K562 (cell line): Measurements from ENCODE around the gene RASGRP4. TPM values are rescaled to one million over a fixed set of nuclear protein-coding genes. Genes with fewer than 3 reads are reported as not detected.

Experiments used
- ATAC-seq: fragments of 200-7000 bp; cut with Tn5 transposase; 3 replicates; pipeline ENCODE4 v1.9.1; 2020; ENCODE audit warnings: moderate library complexity
- BruUV-seq: library from RNA; stranded (reverse); fragments of 400-500 nt; replicated peaks from 2 replicates; lab custom pipeline; 2021; lab: Mats Ljungman, UMichigan
- CTCF ChIA-PET: fragments of 300-600 bp; formaldehyde crosslinking; extraction: SDS; loops from one replicate; lab custom pipeline; 2021; ENCODE audit warnings: low intra/inter-chr PET ratio; lab: Yijun Ruan, JAX
- POLR2A ChIA-PET: fragments of 300-600, 350-650 bp; sonication (Branson Sonifier 250); formaldehyde crosslinking; extraction: SDS; loops from one replicate; lab custom pipeline; 2021; ENCODE audit warnings: antibody characterized with exemption, inconsistent platforms; lab: Yijun Ruan, JAX
- DNase-seq, 4 experiments: peaks; one replicate each; pipeline versions ENCODE4 v3.0.0 to v3.0.0-alpha.2; 2011 to 2018; ENCODE audit warnings: low spot score in 3 of 4, mixed read lengths in 3 of 4; ENCODE audit errors: extremely low read depth in 1 of 4
- FAIRE-seq: peaks from 2 replicates; lab custom pipeline; 2011; peaks lifted over from hg19 to GRCh38; lab: Jason Lieb, UNC
- H2AFZ ChIP-seq: 2 replicates; pipeline ENCODE4 v1.6.0; 2011; ENCODE audit warnings: low read depth, low read length, control low read depth, inconsistent platforms
- H3K27ac ChIP-seq: fragments of 200-600 bp; 3 replicates; pipeline ENCODE4 v1.8.0; 2011; ENCODE audit warnings: low read depth, mild to moderate bottlenecking, control low read depth, inconsistent platforms, low read length, moderate library complexity, mixed read lengths; ENCODE audit errors: extremely low read depth
- H3K27me3 ChIP-seq, 2 experiments: fragments of 300-600 bp in 1 of 2; 2 replicates in 1 of 2; 3 replicates in 1 of 2; pipeline versions ENCODE4 v1.6.0 to v1.8.0; 2011; ENCODE audit warnings: inconsistent platforms in 2 of 2, low read length in 2 of 2, mild to moderate bottlenecking in 1 of 2, mixed read lengths in 1 of 2, moderate library complexity in 1 of 2; ENCODE audit not compliant: control insufficient read depth in 2 of 2, insufficient read depth in 2 of 2
- H3K36me3 ChIP-seq: fragments of 300-600 bp; 3 replicates; pipeline ENCODE4 v1.8.0; 2011; ENCODE audit warnings: mild to moderate bottlenecking, low read length, inconsistent platforms; ENCODE audit not compliant: control insufficient read depth, insufficient read depth
- H3K4me1 ChIP-seq, 2 experiments: fragments of 200-600 bp in 1 of 2; replicated peaks in 1 of 2; 2 replicates in 1 of 2; 3 replicates in 1 of 2; pipeline versions ENCODE4 v1.5.1 to v1.8.0; 2011; ENCODE audit warnings: inconsistent platforms in 2 of 2, low read length in 2 of 2, mild to moderate bottlenecking in 1 of 2, mixed read lengths in 1 of 2, moderate library complexity in 1 of 2; ENCODE audit not compliant: control insufficient read depth in 2 of 2, insufficient read depth in 2 of 2
- H3K4me2 ChIP-seq: 2 replicates; pipeline ENCODE4 v1.6.1; 2011; ENCODE audit warnings: low read length, control low read depth, inconsistent platforms, mixed read lengths; ENCODE audit not compliant: insufficient read depth
- H3K4me3 ChIP-seq: fragments of 200-600 bp; sonication (generic), shearing (Covaris generic); 2 replicates; pipeline ENCODE4 v1.5.1; 2016; ENCODE audit warnings: control low read depth, inconsistent platforms
- H3K79me2 ChIP-seq: fragments of 200-600 bp; 3 replicates; pipeline ENCODE4 v1.8.0; 2011; ENCODE audit warnings: low read length, inconsistent platforms; ENCODE audit not compliant: control insufficient read depth, insufficient read depth
- H3K9ac ChIP-seq, 2 experiments: 2 replicates each; pipeline versions ENCODE4 v1.6.0 to v1.6.1; 2011; ENCODE audit warnings: low read depth in 2 of 2, low read length in 2 of 2, control low read depth in 1 of 2, inconsistent platforms in 1 of 2, mild to moderate bottlenecking in 1 of 2, mixed read lengths in 1 of 2; ENCODE audit not compliant: insufficient read depth in 1 of 2
- H3K9me1 ChIP-seq: one replicate; pipeline ENCODE4 v1.6.0; 2011; ENCODE audit warnings: inconsistent platforms, mild to moderate bottlenecking, low read length, moderate library complexity; ENCODE audit not compliant: control insufficient read depth, insufficient read depth
- H3K9me3 ChIP-seq: replicated peaks from 2 replicates; pipeline ENCODE4 v1.5.1; 2011; ENCODE audit warnings: low read depth, low read length, inconsistent platforms; ENCODE audit not compliant: control insufficient read depth, insufficient read depth
- H4K20me1 ChIP-seq: replicated peaks from 2 replicates; pipeline ENCODE4 v1.6.1; 2011; ENCODE audit warnings: low read length, inconsistent platforms, mixed read lengths; ENCODE audit not compliant: control insufficient read depth, insufficient read depth
- MCM7 ChIP-seq, 2 experiments: fragments of 450-650 bp; IDR thresholded peaks; 2 replicates each; pipeline ENCODE4 v1.6.1; 2016 to 2018
- POLR3A ChIP-seq: IDR thresholded peaks from 2 replicates; pipeline ENCODE4 v1.6.1; 2011; ENCODE audit warnings: borderline replicate concordance, mild to moderate bottlenecking, moderate library complexity; ENCODE audit not compliant: insufficient read length, insufficient read depth; ENCODE audit errors: extremely low read depth
- RBM25 ChIP-seq: fragments of 200-400 bp; formaldehyde crosslinking; IDR thresholded peaks from 2 replicates; pipeline ENCODE4 v1.6.1; 2018; ENCODE audit warnings: low read length, low read depth, moderate library complexity; ENCODE audit not compliant: severe bottlenecking
- ZNF121 ChIP-seq: sonication (generic); formaldehyde crosslinking; conservative IDR thresholded peaks from 2 replicates; pipeline ENCODE4 v1.8.0; 2022; ENCODE audit warnings: missing genetic modification reagents
- WGBS: fragments of 100-300 bp; shearing (Covaris generic); methylation state at CpG from one replicate; pipeline ENCODE4 v1.1.6; 2016; ENCODE audit warnings: low coverage, mixed read lengths; ENCODE audit not compliant: insufficient coverage; ENCODE audit errors: missing lambda C conversion rate; 5-methylcytosine and 5-hydroxymethylcytosine counted together
- in situ Hi-C: fragments of 300-500 bp; cut with MboI; formaldehyde crosslinking; loops from 4 replicates; pipeline ENCODE4 v1.15.0; 2018; ENCODE audit warnings: inconsistent platforms, mixed read lengths
- intact Hi-C: fragments of 100-400 bp; cut with micrococcal nuclease; formaldehyde crosslinking; loops from 2 replicates; pipeline ENCODE4 v1.14.2; 2022
- polyA plus RNA-seq, 8 experiments: library from polyadenylated mRNA; depleted of rRNA in 4 of 8; stranded (reverse) in 5 of 8; unstranded in 3 of 8; fragments of >200 nt; fragmentation: Nextera tagmentation in 2 of 8; fragmentation: Illumina TruSeq in 1 of 8; extraction: Ambion mirVana in 2 of 8; extraction: Trizol in 1 of 8; gene quantifications; 2 replicates each; pipeline versions ENCODE4 v1.2.1 to v1.2.3, GENCODE V29; 2011 to 2014; ENCODE audit warnings: inconsistent platforms in 1 of 8, missing spikeins in 1 of 8
- total RNA-seq, 7 experiments: library from RNA; depleted of rRNA in 6 of 7; stranded (reverse); fragments of >200 nt in 6 of 7; fragmentation: Illumina TruSeq in 2 of 7; extraction: Trizol in 2 of 7; gene quantifications; 2 replicates each; pipeline versions ENCODE4 v1.2.1 to v1.2.3, GENCODE V29; 2011 to 2021; ENCODE audit warnings: low replicate concordance in 1 of 7

Gene RASGRP4
- total and polyA plus RNA-seq, 9 of the 15 experiments (the other 6 are each of a cell fraction or from before 2014, with no cell fraction given), result 0.39 to 4.6 (median 3.8) TPM

GRCh38 chr19:38378866-38379265 lies 47.2 kb downstream of the RASGRP4 start:
- intact Hi-C loops (no loop called here), in situ Hi-C loops (no loop called here)
- CTCF ChIA-PET, result no interaction called here
- Histone ChIP-seq H2AFZ (no peak overlapping the region), H3K9ac (peak overlapping the region in 1 of 2 experiments; percentile 31; a peak in 1 of 4 replicates), H3K27ac (no peak overlapping the region), H3K36me3 (peaks cover 81% of the 10 kb centered on the region), H3K4me3 (no peak overlapping the region), H3K27me3 (no peaks in the 10 kb centered on the region), H3K4me2 (no peak overlapping the region), H3K4me1 (peaks cover under 1 to 13% of the 10 kb centered on the region in 2 experiments; a peak in 4 of 5 replicates), H3K79me2 (peaks cover 46% of the 10 kb centered on the region), H3K9me1 (no peaks in the 10 kb centered on the region), H3K9me3 (no peaks in the 10 kb centered on the region)
- POLR2A ChIA-PET, result interaction anchor here (2.0 kb wide), 1 partner anchor 9 kb away, joined by 6 read pairs; the partner anchor contains the start of gene GGN
- ATAC-seq (no peak), FAIRE-seq (no peak), DNase-seq (no peak)
- no TSS peak for BruUV-seq
- TF ChIP-seq POLR3A, result no peak
- TF ChIP-seq, all 486 proteins: peak for 0
- 97% methylated on average over 10 of the region's 10 CpGs for WGBS
- H4K20me1 ChIP-seq, result peaks cover 16% of the 10 kb centered on the region

GRCh38 chr19:38377052-38377451 lies 49.0 kb downstream of the RASGRP4 start:
- Histone ChIP-seq H3K9me3 (no peaks in the 10 kb centered on the region; the same call in 1 of the 2 replicates), H3K4me2 (no peak overlapping the region), H4K20me1 (peaks cover 16% of the 10 kb centered on the region), H3K9ac (no peak overlapping the region), H3K27me3 (no peaks in the 10 kb centered on the region), H3K4me3 (no peak overlapping the region), H3K36me3 (peaks cover 64% of the 10 kb centered on the region)
- intact Hi-C loops, result no loop called here
- ATAC-seq (no peak), FAIRE-seq (no peak), DNase-seq (no peak)
- in situ Hi-C loops, result no loop called here
- POLR2A ChIA-PET, result interaction anchor here (0.6 to 2.0 kb wide), 2 partner anchors 11 to 143 kb away, joined by 3 to 6 read pairs; partner anchors contain the start of gene GGN
- TF ChIP-seq MCM7 (IDR thresholded peaks at IDR 0.05), result no peak
- peak; percentile 70 for TF ChIP-seq ZNF121
- TF ChIP-seq RBM25, result peak; percentile 11
- TF ChIP-seq, all 486 proteins: peak for 2
- Histone ChIP-seq H3K9me1 (no peaks in the 10 kb centered on the region), H3K27ac (no peak overlapping the region), H2AFZ (no peak overlapping the region), H3K4me1 (peaks cover 4 to 13% of the 10 kb centered on the region in 2 experiments; a peak in 4 of 5 replicates), H3K79me2 (peaks cover 46% of the 10 kb centered on the region)
- BruUV-seq, result no TSS peak
- WGBS, result 98% methylated on average over 4 of the region's 4 CpGs
- CTCF ChIA-PET, result no interaction called here
